ENCODE results near the gene LNX1.

The LNX1 gene

GRCh38 chr4:53616219-53616618 is 24.9 kb upstream of the LNX1 start:
- no peak for DNase-seq
- no peak for TF ChIP-seq GATA1 (IDR thresholded peaks at IDR 0.05; ENCODE audit: low read depth, low read length)
- no peak for TF ChIP-seq POLR2A (IDR thresholded peaks at IDR 0.05; ENCODE audit: low read length)

- no peak for TF ChIP-seq GATA1 (IDR thresholded peaks at IDR 0.05; ENCODE audit: low read depth, low read length)
- TF ChIP-seq POLR2A (IDR thresholded peaks at IDR 0.05; ENCODE audit: low read length) = no peak
- DNase-seq = no peak
These were observed 23.3 kb upstream of the LNX1 start for GRCh38 chr4:53614591-53614990.

GRCh38 chr4:53613428-53613827 is 22.1 kb upstream of the LNX1 start:
- no peak for TF ChIP-seq GATA1 (IDR thresholded peaks at IDR 0.05; ENCODE audit: low read depth, low read length)
- TF ChIP-seq POLR2A (IDR thresholded peaks at IDR 0.05; ENCODE audit: low read length) = no peak
- DNase-seq = no peak

- DNase-seq = no peak
- TF ChIP-seq POLR2A (IDR thresholded peaks at IDR 0.05; ENCODE audit: low read length) (no peak), GATA1 (IDR thresholded peaks at IDR 0.05; ENCODE audit: low read depth, low read length) (no peak)
These were observed 17.4 kb upstream of the LNX1 start for GRCh38 chr4:53608649-53609048.

- DNase-seq = no peak
- TF ChIP-seq GATA1 (IDR thresholded peaks at IDR 0.05; ENCODE audit: low read depth, low read length) (no peak), POLR2A (IDR thresholded peaks at IDR 0.05; ENCODE audit: low read length) (no peak)
These were observed 17.0 kb upstream of the LNX1 start for GRCh38 chr4:53608242-53608641.

GRCh38 chr4:53605783-53606182 is 14.5 kb upstream of the LNX1 start:
- no peak for TF ChIP-seq GATA1 (IDR thresholded peaks at IDR 0.05; ENCODE audit: low read depth, low read length)
- no peak for TF ChIP-seq POLR2A (IDR thresholded peaks at IDR 0.05; ENCODE audit: low read length)
- no peak for DNase-seq

- TF ChIP-seq POLR2A (IDR thresholded peaks at IDR 0.05; ENCODE audit: low read length) (no peak), GATA1 (IDR thresholded peaks at IDR 0.05; ENCODE audit: low read depth, low read length) (no peak)
These were observed 11.1 kb upstream of the LNX1 start for GRCh38 chr4:53602390-53602789.

GRCh38 chr4:53601251-53601764 is 10.0 kb upstream of the LNX1 start:
- DNase-seq = peak in 1 of 2 experiments; percentile 4
- no peak for TF ChIP-seq POLR2A (IDR thresholded peaks at IDR 0.05; ENCODE audit: low read length)
- TF ChIP-seq GATA1 (IDR thresholded peaks at IDR 0.05; ENCODE audit: low read depth, low read length) = no peak

More at GRCh38 chr4:53602390-53602789, 11.1 kb upstream of the LNX1 start:
- no peak for DNase-seq

- no peak for DNase-seq
- TF ChIP-seq GATA1 (IDR thresholded peaks at IDR 0.05; ENCODE audit: low read depth, low read length) (no peak), POLR2A (IDR thresholded peaks at IDR 0.05; ENCODE audit: low read length) (no peak)
These were observed 8.3 kb upstream of the LNX1 start for GRCh38 chr4:53599632-53600031.

- DNase-seq = no peak
- TF ChIP-seq GATA1 (IDR thresholded peaks at IDR 0.05; ENCODE audit: low read depth, low read length) (no peak), POLR2A (IDR thresholded peaks at IDR 0.05; ENCODE audit: low read length) (no peak)
These were observed 7.6 kb upstream of the LNX1 start for GRCh38 chr4:53598901-53599300.

- no peak for DNase-seq
- TF ChIP-seq GATA1 (IDR thresholded peaks at IDR 0.05; ENCODE audit: low read depth, low read length) = no peak
- no peak for TF ChIP-seq POLR2A (IDR thresholded peaks at IDR 0.05; ENCODE audit: low read length)
These were observed 7.2 kb upstream of the LNX1 start for GRCh38 chr4:53598483-53598882.

- TF ChIP-seq POLR2A (IDR thresholded peaks at IDR 0.05; ENCODE audit: low read length) (no peak), GATA1 (IDR thresholded peaks at IDR 0.05; ENCODE audit: low read depth, low read length) (no peak)
- DNase-seq = no peak
These were observed 5.6 kb upstream of the LNX1 start for GRCh38 chr4:53596901-53597300.

- TF ChIP-seq GATA1 (IDR thresholded peaks at IDR 0.05; ENCODE audit: low read depth, low read length) (no peak), POLR2A (IDR thresholded peaks at IDR 0.05; ENCODE audit: low read length) (no peak)
- DNase-seq = no peak
These were observed 4.5 kb upstream of the LNX1 start for GRCh38 chr4:53595834-53596233.

- TF ChIP-seq GATA1 (IDR thresholded peaks at IDR 0.05; ENCODE audit: low read depth, low read length) (no peak), POLR2A (IDR thresholded peaks at IDR 0.05; ENCODE audit: low read length) (no peak)
- no peak for DNase-seq
These were observed 3.9 kb upstream of the LNX1 start for GRCh38 chr4:53595204-53595603.

GRCh38 chr4:53593765-53594164 is 2.5 kb upstream of the LNX1 start:
- no peak for DNase-seq
- TF ChIP-seq POLR2A (IDR thresholded peaks at IDR 0.05; ENCODE audit: low read length) (no peak), GATA1 (IDR thresholded peaks at IDR 0.05; ENCODE audit: low read depth, low read length) (no peak)
